H1 (cell line): ENCODE measurements around the gene H2AZ2. TPM values are rescaled to one million over a fixed set of nuclear protein-coding genes. Genes with fewer than 3 reads are reported as not detected.

Experiments
- CTCF ChIA-PET: fragments of 300-600 bp; sonication (Branson Sonifier 250); formaldehyde crosslinking; loops from one replicate; lab custom pipeline; 2021; ENCODE audit not compliant: partially characterized antibody; lab: Charles Lee
- POLR2A ChIA-PET: fragments of 300-600 bp; sonication (Branson Sonifier 250); formaldehyde crosslinking; loops from one replicate; lab custom pipeline; 2021; ENCODE audit warnings: inconsistent platforms; ENCODE audit not compliant: partially characterized antibody; lab: Charles Lee
- DNase-seq, 2 experiments: peaks; one replicate each; pipeline versions ENCODE4 v3.0.0 to v3.0.0-alpha.2; 2010 to 2022; ENCODE audit warnings: low spot score in 2 of 2, low read depth in 1 of 2, mixed read lengths in 1 of 2
- FAIRE-seq: peaks from 2 replicates; lab custom pipeline; 2011; peaks lifted over from hg19 to GRCh38; lab: Jason Lieb, UNC
- H2AFZ ChIP-seq: 2 replicates; pipeline ENCODE4 v1.8.1; 2012; ENCODE audit warnings: low read length, inconsistent platforms
- H2AK5ac ChIP-seq: 2 replicates; pipeline ENCODE4 v1.6.1; 2013; ENCODE audit warnings: low read depth, low read length
- H2BK120ac ChIP-seq: replicated peaks from 2 replicates; pipeline ENCODE3; 2013; ENCODE audit warnings: low read depth, low read length, inconsistent platforms
- H2BK12ac ChIP-seq: 2 replicates; pipeline ENCODE4 v1.6.1; 2013; ENCODE audit warnings: low read depth, low read length
- H2BK15ac ChIP-seq: 2 replicates; pipeline ENCODE4 v1.6.1; 2013; ENCODE audit warnings: low read length
- H2BK20ac ChIP-seq: 2 replicates; pipeline ENCODE4 v1.6.1; 2013; ENCODE audit warnings: low read length
- H2BK5ac ChIP-seq: 2 replicates; pipeline ENCODE4 v1.6.1; 2013; ENCODE audit warnings: low read depth, low read length
- H3K14ac ChIP-seq: 2 replicates; pipeline ENCODE4 v1.6.1; 2013; ENCODE audit warnings: inconsistent platforms; ENCODE audit not compliant: insufficient read length
- H3K18ac ChIP-seq: 2 replicates; pipeline ENCODE4 v1.6.1; 2013; ENCODE audit warnings: low read length; ENCODE audit errors: extremely low read depth
- H3K23ac ChIP-seq: 2 replicates; pipeline ENCODE4 v1.6.1; 2013; ENCODE audit warnings: inconsistent platforms; ENCODE audit not compliant: insufficient read length
- H3K23me2 ChIP-seq: 2 replicates; pipeline ENCODE4 v1.6.1; 2013; ENCODE audit warnings: low read depth, low read length
- H3K27ac ChIP-seq: 2 replicates; pipeline ENCODE4 v1.6.1; 2011; ENCODE audit warnings: low read depth, low read length, inconsistent platforms
- H3K27me3 ChIP-seq, 4 experiments: replicated peaks in 1 of 4; 1 replicate in 1 of 4; 2 replicates in 3 of 4; pipeline versions ENCODE4 v1.6.1 to v1.8.1; 2011 to 2013; ENCODE audit warnings: low read length in 3 of 4, mild to moderate bottlenecking in 3 of 4, inconsistent platforms in 2 of 4, mixed read lengths in 2 of 4, moderate library complexity in 1 of 4; ENCODE audit not compliant: control insufficient read depth in 3 of 4, insufficient read depth in 3 of 4; ENCODE audit errors: extremely low read depth in 1 of 4
- H3K36me3 ChIP-seq, 4 experiments: 2 replicates each; pipeline versions ENCODE4 v1.6.1 to v1.8.1; 2011 to 2013; ENCODE audit warnings: mild to moderate bottlenecking in 4 of 4, low read length in 3 of 4, moderate library complexity in 2 of 4, control low read depth in 1 of 4, inconsistent platforms in 1 of 4; ENCODE audit not compliant: insufficient read depth in 4 of 4, control insufficient read depth in 2 of 4
- H3K4ac ChIP-seq: replicated peaks from 2 replicates; pipeline ENCODE3; 2013; ENCODE audit warnings: low read length, low read depth, mixed read lengths, inconsistent platforms; ENCODE audit not compliant: insufficient read length
- H3K4me1 ChIP-seq, 4 experiments: replicated peaks in 1 of 4; 1 replicate in 1 of 4; 2 replicates in 3 of 4; pipeline versions ENCODE4 v1.6.1 to v1.8.1; 2011 to 2013; ENCODE audit warnings: low read length in 3 of 4, inconsistent platforms in 2 of 4, mixed read lengths in 1 of 4; ENCODE audit not compliant: insufficient read depth in 4 of 4, control insufficient read depth in 3 of 4
- H3K4me2 ChIP-seq, 2 experiments: 2 replicates each; pipeline versions ENCODE4 v1.6.1 to v1.8.1; 2011 to 2013; ENCODE audit warnings: low read depth in 2 of 2, low read length in 2 of 2, control low read depth in 1 of 2, inconsistent platforms in 1 of 2, mild to moderate bottlenecking in 1 of 2; ENCODE audit not compliant: insufficient read depth in 1 of 2
- H3K4me3 ChIP-seq, 4 experiments: fragments of 200-600, 300-600 bp in 1 of 4; sonication (generic), shearing (Covaris generic), sonication (Bioruptor Twin) in 1 of 4; 2 replicates each; pipeline versions ENCODE4 v1.5.1 to v1.8.1; 2011 to 2016; ENCODE audit warnings: low read length in 4 of 4, low read depth in 3 of 4, control low read depth in 2 of 4, inconsistent platforms in 2 of 4, mild to moderate bottlenecking in 2 of 4, mixed read lengths in 1 of 4, moderate library complexity in 1 of 4; ENCODE audit not compliant: insufficient read depth in 2 of 4; ENCODE audit errors: extremely low read depth in 1 of 4
- H3K56ac ChIP-seq: replicated peaks from 2 replicates; pipeline ENCODE3; 2013; ENCODE audit warnings: low read depth, mild to moderate bottlenecking, mixed read lengths, low read length, inconsistent platforms; ENCODE audit not compliant: insufficient read length
- H3K79me1 ChIP-seq: 2 replicates; pipeline ENCODE4 v1.6.1; 2013; ENCODE audit warnings: low read depth, low read length, control low read depth
- H3K79me2 ChIP-seq, 2 experiments: 2 replicates each; pipeline versions ENCODE4 v1.6.1 to v1.8.1; 2012 to 2013; ENCODE audit warnings: low read length in 2 of 2, mild to moderate bottlenecking in 2 of 2, inconsistent platforms in 1 of 2; ENCODE audit not compliant: insufficient read depth in 2 of 2, control insufficient read depth in 1 of 2
- H3K9ac ChIP-seq, 4 experiments: replicated peaks in 1 of 4; 1 replicate in 1 of 4; 2 replicates in 3 of 4; pipeline versions ENCODE4 v1.6.1 to v1.8.1; 2011 to 2013; ENCODE audit warnings: low read depth in 3 of 4, low read length in 3 of 4, control low read depth in 2 of 4, mild to moderate bottlenecking in 2 of 4, moderate library complexity in 2 of 4, inconsistent platforms in 1 of 4; ENCODE audit errors: extremely low read depth in 1 of 4
- H3K9me3 ChIP-seq, 2 experiments: 2 replicates each; pipeline versions ENCODE4 v1.6.1 to v1.8.1; 2012 to 2013; ENCODE audit warnings: mild to moderate bottlenecking in 2 of 2, moderate library complexity in 2 of 2, control low read depth in 1 of 2, inconsistent platforms in 1 of 2, low read depth in 1 of 2, low read length in 1 of 2, mixed read lengths in 1 of 2; ENCODE audit not compliant: insufficient read depth in 2 of 2
- H4K20me1 ChIP-seq, 2 experiments: replicated peaks in 1 of 2; 2 replicates each; pipeline versions ENCODE3 to v1.8.1; 2011 to 2013; ENCODE audit warnings: inconsistent platforms in 2 of 2, low read length in 2 of 2, mild to moderate bottlenecking in 1 of 2; ENCODE audit not compliant: insufficient read depth in 2 of 2, control insufficient read depth in 1 of 2
- H4K5ac ChIP-seq: 2 replicates; pipeline ENCODE4 v1.6.1; 2013; ENCODE audit warnings: low read length, low read depth, mixed read lengths, inconsistent platforms; ENCODE audit not compliant: insufficient read length
- H4K8ac ChIP-seq: 2 replicates; pipeline ENCODE4 v1.8.0; 2013; ENCODE audit warnings: mild to moderate bottlenecking, moderate library complexity, low read length, inconsistent platforms; ENCODE audit not compliant: insufficient read depth; ENCODE audit errors: extremely low read depth
- H4K91ac ChIP-seq: replicated peaks from 2 replicates; pipeline ENCODE3; 2013; ENCODE audit warnings: low read length, mixed read lengths, inconsistent platforms; ENCODE audit not compliant: insufficient read length
- CTBP2 ChIP-seq: IDR thresholded peaks from 2 replicates; pipeline ENCODE4 v1.7.0; 2011; ENCODE audit warnings: borderline replicate concordance, mild to moderate bottlenecking, moderate library complexity, mixed read lengths, low read length; ENCODE audit not compliant: insufficient read depth, insufficient read length
- EP300 ChIP-seq, 2 experiments: IDR thresholded peaks; 1 replicate in 1 of 2; 2 replicates in 1 of 2; pipeline ENCODE4 v1.6.1; 2011 to 2012; ENCODE audit warnings: low read depth in 2 of 2, low read length in 2 of 2, mild to moderate bottlenecking in 2 of 2, borderline replicate concordance in 1 of 2, inconsistent platforms in 1 of 2, moderate library complexity in 1 of 2
- KDM1A ChIP-seq: fragments of 200-600, 300-600 bp; sonication (generic); IDR thresholded peaks from 2 replicates; pipeline ENCODE4 v1.7.1; 2016; ENCODE audit warnings: mild to moderate bottlenecking, low read length, borderline replicate concordance
- MAFK ChIP-seq: IDR thresholded peaks from 2 replicates; pipeline ENCODE4 v1.6.1; 2012; ENCODE audit warnings: low read depth, mild to moderate bottlenecking, improper control_type of control experiment, low read length
- NRF1 ChIP-seq: IDR thresholded peaks from 2 replicates; pipeline ENCODE4 v1.6.1; 2011; ENCODE audit warnings: mild to moderate bottlenecking, low read depth, low read length, improper control_type of control experiment
- POLR2A ChIP-seq, 2 experiments: IDR thresholded peaks; 1 replicate in 1 of 2; 2 replicates in 1 of 2; pipeline ENCODE4 v1.6.1; 2011; ENCODE audit warnings: low read depth in 2 of 2, low read length in 2 of 2, mild to moderate bottlenecking in 2 of 2; ENCODE audit errors: control extremely low read depth in 1 of 2
- POU5F1 ChIP-seq: IDR thresholded peaks from 2 replicates; pipeline ENCODE4 v1.6.1; 2011; ENCODE audit warnings: low read depth, mild to moderate bottlenecking, low read length, moderate library complexity
- SAP30 ChIP-seq: fragments of 300-600 bp; sonication (generic); IDR thresholded peaks from 2 replicates; pipeline ENCODE4 v1.7.1; 2012; ENCODE audit warnings: low read length, moderate library complexity, mild to moderate bottlenecking, inconsistent platforms; ENCODE audit not compliant: insufficient read depth, insufficient replicate concordance
- SRF ChIP-seq: IDR thresholded peaks from 2 replicates; pipeline ENCODE4 v1.6.1; 2011; ENCODE audit warnings: mild to moderate bottlenecking, low read depth, low read length, moderate library complexity
- SUZ12 ChIP-seq: fragments of 200-600 bp; sonication (generic); IDR thresholded peaks from 2 replicates; pipeline ENCODE4 v1.6.1; 2012; ENCODE audit warnings: mild to moderate bottlenecking, inconsistent platforms, low read length, moderate library complexity, mixed read lengths
- TEAD4 ChIP-seq: IDR thresholded peaks from 2 replicates; pipeline ENCODE4 v1.6.1; 2012; ENCODE audit warnings: low read depth, low read length, inconsistent platforms, mixed read lengths
- USF2 ChIP-seq: IDR thresholded peaks from 2 replicates; pipeline ENCODE4 v1.6.1; 2011; ENCODE audit warnings: low read length, improper control_type of control experiment
- YY1 ChIP-seq: IDR thresholded peaks from 2 replicates; pipeline ENCODE4 v1.6.1; 2011; ENCODE audit warnings: low read depth, mild to moderate bottlenecking, low read length
- WGBS, 2 experiments: shearing (Covaris generic) in 1 of 2; methylation state at CpG; one replicate each; pipeline versions ENCODE4 v1.1.6 to v1.1.7; 2013 to 2015; ENCODE audit warnings: low lambda C conversion rate in 2 of 2, mixed read lengths in 2 of 2, inconsistent platforms in 1 of 2, low coverage in 1 of 2, missing lambda C conversion rate in 1 of 2; ENCODE audit not compliant: insufficient replicate concordance in 2 of 2, insufficient coverage in 1 of 2, insufficient read length in 1 of 2; ENCODE audit errors: extremely low coverage in 1 of 2, missing lambda C conversion rate in 1 of 2; 5-methylcytosine and 5-hydroxymethylcytosine counted together
- polyA plus RNA-seq, 7 experiments: library from polyadenylated mRNA; depleted of rRNA in 3 of 7; stranded (reverse) in 5 of 7; unstranded in 2 of 7; fragments of >200 nt in 5 of 7; fragments of 200-250 nt in 2 of 7; gene quantifications; 1 replicate in 5 of 7; 2 replicates in 1 of 7; 4 replicates in 1 of 7; pipeline versions ENCODE4 v1.2.1 to v1.2.3, GENCODE V29; 2011 to 2013; ENCODE audit warnings: missing spikeins in 2 of 7, mixed read lengths in 2 of 7
- total RNA-seq: library from RNA; stranded (reverse); fragmentation: NEBNext Ultra II Directional; extraction: Animal tissue kit (Norgen Biotek cat#: 25700); gene quantifications from 2 replicates; pipeline ENCODE4 v1.2.1, GENCODE V29; 2021

Gene H2AZ2
- total and polyA plus RNA-seq, 2 of the 8 experiments (the other 6 are each of a cell fraction or from before 2014, with no cell fraction given) = 168 to 187 TPM

GRCh38 chr7:44811571-44811970 is 36.3 kb downstream of the H2AZ2 start:
- H3K9ac ChIP-seq = no peak overlapping the region
- H3K4ac ChIP-seq = no peak overlapping the region
- DNase-seq = no peak
- H4K20me1 ChIP-seq = no peaks in the 10 kb centered on the region
- no peaks in the 10 kb centered on the region for H3K4me1 ChIP-seq
- POLR2A ChIA-PET = interaction anchor here (0.8 to 3.6 kb wide), 8 partner anchors 8 to 70 kb away, joined by 3 to 27 read pairs (median 5); partner anchors contain the start of gene PPIA
- no peak overlapping the region for H3K4me2 ChIP-seq
- no peaks in the 10 kb centered on the region for H3K23me2 ChIP-seq
- H2AK5ac ChIP-seq = no peak overlapping the region
- no peak overlapping the region for H4K5ac ChIP-seq
- no peaks in the 10 kb centered on the region for H3K36me3 ChIP-seq
- H3K23ac ChIP-seq = no peak overlapping the region
- no peaks in the 10 kb centered on the region for H3K9me3 ChIP-seq
- WGBS, 2 experiments = 92% methylated on average over 6 of the region's 6 CpGs; no CpG with 5 or more reads in 1 of the 2 experiments
- no peaks in the 10 kb centered on the region for H3K79me2 ChIP-seq
- H3K27ac ChIP-seq = no peak overlapping the region
- H4K8ac ChIP-seq = no peak overlapping the region
- H3K4me3 ChIP-seq = no peak overlapping the region
- no peak overlapping the region for H2AFZ ChIP-seq
- no peak overlapping the region for H4K91ac ChIP-seq
- H3K27me3 ChIP-seq = no peaks in the 10 kb centered on the region
- no peak overlapping the region for H2BK5ac ChIP-seq
- CTCF ChIA-PET = interaction anchor here (1.1 to 1.2 kb wide), 2 partner anchors 8 to 39 kb away, joined by 3 to 4 read pairs; no protein-coding TSS in a partner anchor
- FAIRE-seq = no peak
- H3K79me1 ChIP-seq = no peaks in the 10 kb centered on the region
- no peak overlapping the region for H3K14ac ChIP-seq
- no peak overlapping the region for H3K56ac ChIP-seq
- no peak overlapping the region for H2BK120ac ChIP-seq
- no peak overlapping the region for H2BK15ac ChIP-seq
- H3K18ac ChIP-seq = no peak overlapping the region
- H2BK12ac ChIP-seq = no peak overlapping the region
- H2BK20ac ChIP-seq = no peak overlapping the region
- TF ChIP-seq POLR2A (IDR thresholded peaks at IDR 0.05; ENCODE audit: control extremely low read depth in 1 of 2, low read depth in 2 of 2, low read length in 2 of 2) (no peak), KDM1A (no peak), EP300 (IDR thresholded peaks at IDR 0.05; ENCODE audit: borderline replicate concordance in 1 of 2, low read depth in 2 of 2, low read length in 2 of 2) (no peak), CTBP2 (no peak), YY1 (no peak), SRF (no peak), MAFK (no peak), POU5F1 (no peak), TEAD4 (no peak), USF2 (no peak), NRF1 (no peak), SUZ12 (no peak), SAP30 (no peak)
